HepG2 (cell line): ENCODE measurements around the gene ARHGEF10L. TPM values are rescaled to one million over a fixed set of nuclear protein-coding genes. Genes with fewer than 3 reads are reported as not detected.

ENCODE experiments used
- ATAC-seq: fragments of 200-7000 bp; cut with Tn5 transposase; 3 replicates; pipeline ENCODE4 v1.9.1; 2020; ENCODE audit warnings: mild to moderate bottlenecking, moderate library complexity
- BruUV-seq: library from RNA; stranded (reverse); fragments of 400-500 nt; replicated peaks from 2 replicates; lab custom pipeline; 2021; lab: Mats Ljungman, UMichigan
- CTCF ChIA-PET: fragments of 300-600 bp; formaldehyde crosslinking; extraction: SDS; loops from one replicate; lab custom pipeline; 2021; ENCODE audit warnings: low total read pairs, inconsistent platforms, low intra/inter-chr PET ratio; lab: Yijun Ruan, JAX
- POLR2A ChIA-PET: fragments of 350-600 bp; sonication (Branson Sonifier 250); formaldehyde crosslinking; loops from one replicate; lab custom pipeline; 2020; ENCODE audit warnings: antibody characterized with exemption, inconsistent platforms; lab: Yijun Ruan, JAX
- DNase-seq: peaks from one replicate; pipeline ENCODE4 v3.0.0-alpha.2; 2015; ENCODE audit warnings: low spot score
- FAIRE-seq: peaks from 3 replicates; lab custom pipeline; 2011; peaks lifted over from hg19 to GRCh38; lab: Jason Lieb, UNC
- H2AFZ ChIP-seq: one replicate; pipeline ENCODE4 v1.6.1; 2011; ENCODE audit warnings: low read length, inconsistent platforms
- H3K27ac ChIP-seq: fragments of 300-600 bp; 3 replicates; pipeline ENCODE4 v1.8.0; 2011; ENCODE audit warnings: mixed run types, mild to moderate bottlenecking, mixed read lengths, low read length, inconsistent platforms; ENCODE audit not compliant: insufficient read depth; ENCODE audit errors: extremely low read length
- H3K27me3 ChIP-seq, 2 experiments: fragments of 200-600 bp in 1 of 2; 2 replicates in 1 of 2; 3 replicates in 1 of 2; pipeline versions ENCODE4 v1.6.0 to v1.8.0; 2011; ENCODE audit warnings: low read length in 2 of 2, mild to moderate bottlenecking in 2 of 2, moderate library complexity in 2 of 2, inconsistent platforms in 1 of 2; ENCODE audit not compliant: insufficient read depth in 2 of 2, control insufficient read depth in 1 of 2
- H3K36me3 ChIP-seq, 2 experiments: fragments of 200-600 bp in 1 of 2; replicated peaks in 1 of 2; 2 replicates in 1 of 2; 3 replicates in 1 of 2; pipeline versions ENCODE4 v1.5.1 to v1.8.0; 2011; ENCODE audit warnings: low read length in 2 of 2, inconsistent platforms in 1 of 2; ENCODE audit not compliant: insufficient read depth in 2 of 2, control insufficient read depth in 1 of 2
- H3K4me1 ChIP-seq: 2 replicates; pipeline ENCODE4 v1.5.1; 2012; ENCODE audit warnings: low read length, inconsistent platforms; ENCODE audit not compliant: insufficient read depth
- H3K4me2 ChIP-seq: 2 replicates; pipeline ENCODE4 v1.6.0; 2011; ENCODE audit warnings: low read depth, low read length, inconsistent platforms
- H3K4me3 ChIP-seq, 3 experiments: fragments of 200-600 bp in 1 of 3; sonication (generic), shearing (Covaris generic) in 1 of 3; replicated peaks in 1 of 3; 2 replicates each; pipeline ENCODE4 v1.5.1; 2011 to 2016; ENCODE audit warnings: low read length in 3 of 3, inconsistent platforms in 2 of 3, low read depth in 2 of 3, mild to moderate bottlenecking in 2 of 3, control low read depth in 1 of 3, mixed read lengths in 1 of 3; ENCODE audit not compliant: insufficient read depth in 1 of 3
- H3K79me2 ChIP-seq: one replicate; pipeline ENCODE4 v1.6.1; 2011; ENCODE audit warnings: low read length, inconsistent platforms; ENCODE audit not compliant: insufficient read depth
- H3K9ac ChIP-seq: 2 replicates; pipeline ENCODE4 v1.6.0; 2011; ENCODE audit warnings: mild to moderate bottlenecking, low read depth, low read length, inconsistent platforms; ENCODE audit not compliant: insufficient read depth
- H3K9me3 ChIP-seq: 2 replicates; pipeline ENCODE4 v1.5.1; 2012; ENCODE audit warnings: mild to moderate bottlenecking, low read length
- H4K20me1 ChIP-seq: 2 replicates; pipeline ENCODE4 v1.6.0; 2011; ENCODE audit warnings: inconsistent platforms, mild to moderate bottlenecking, low read length, moderate library complexity; ENCODE audit not compliant: insufficient read depth
- HIVEP1 ChIP-seq: sonication (generic); formaldehyde crosslinking; IDR thresholded peaks from 2 replicates; pipeline ENCODE4 v1.4.0; 2020; ENCODE audit warnings: mild to moderate bottlenecking, missing genetic modification reagents
- IKZF4 ChIP-seq: sonication (generic); formaldehyde crosslinking; IDR thresholded peaks from 2 replicates; pipeline ENCODE4 v1.5.1; 2020; ENCODE audit warnings: borderline replicate concordance, mild to moderate bottlenecking, low read depth, missing genetic modification reagents; ENCODE audit errors: not compliant biosample characterization
- KDM2A ChIP-seq: sonication (generic); formaldehyde crosslinking; IDR thresholded peaks from 2 replicates; pipeline ENCODE4 v1.4.0; 2020; ENCODE audit warnings: low read depth, missing genetic modification reagents, borderline replicate concordance
- MEF2D ChIP-seq: sonication (generic); formaldehyde crosslinking; IDR thresholded peaks from 2 replicates; pipeline ENCODE4 v1.5.1; 2020; ENCODE audit warnings: mild to moderate bottlenecking, missing genetic modification reagents
- TEF ChIP-seq: sonication (generic); formaldehyde crosslinking; IDR thresholded peaks from 2 replicates; pipeline ENCODE4 v1.5.0; 2020; ENCODE audit warnings: missing genetic modification reagents
- ZNF10 ChIP-seq: sonication (generic); formaldehyde crosslinking; IDR thresholded peaks from 2 replicates; pipeline ENCODE4 v1.4.0; 2020; ENCODE audit warnings: mild to moderate bottlenecking, low read depth, missing genetic modification reagents, borderline replicate concordance
- ZNF577 ChIP-seq: sonication (generic); formaldehyde crosslinking; IDR thresholded peaks from 2 replicates; pipeline ENCODE4 v1.4.0; 2020; ENCODE audit warnings: mild to moderate bottlenecking, low read depth, missing genetic modification reagents, borderline replicate concordance
- ZNF768 ChIP-seq: sonication (generic); formaldehyde crosslinking; IDR thresholded peaks from 2 replicates; pipeline ENCODE4 v1.4.0; 2020; ENCODE audit warnings: missing genetic modification reagents
- WGBS: methylation state at CpG from one replicate; pipeline ENCODE4 v1.1.6; 2017; ENCODE audit warnings: low lambda C conversion rate; 5-methylcytosine and 5-hydroxymethylcytosine counted together
- in situ Hi-C: cut with HindIII; loops from 2 replicates; pipeline ENCODE4 v1.10.0; 2017; ENCODE audit warnings: low pct_unique_long_range_greater_than_20kb; ENCODE audit not compliant: extremely low pct_ligation_motif_present
- intact Hi-C: fragments of 100-400 bp; cut with micrococcal nuclease; formaldehyde crosslinking; loops from one replicate; pipeline ENCODE4 v1.10.0; 2022; ENCODE audit not compliant: unreplicated experiment
- polyA plus RNA-seq, 8 experiments: library from polyadenylated mRNA; depleted of rRNA in 3 of 8; stranded (reverse) in 7 of 8; unstranded in 1 of 8; fragments of >200 nt; fragmentation: Illumina TruSeq in 4 of 8; extraction: Trizol in 4 of 8; gene quantifications; 2 replicates each; pipeline versions ENCODE4 v1.2.1 to v1.2.3, GENCODE V29; 2011 to 2016; ENCODE audit warnings: low read depth in 4 of 8, missing spikeins in 1 of 8, mixed read lengths in 1 of 8; ENCODE audit not compliant: insufficient read depth in 1 of 8
- total RNA-seq, 5 experiments: library from RNA; depleted of rRNA; stranded (reverse); fragments of >200 nt; fragmentation: Illumina TruSeq; extraction: Trizol; gene quantifications; 2 replicates each; pipeline ENCODE4 v1.2.3, GENCODE V29; 2016; ENCODE audit warnings: low read depth in 1 of 5

Gene ARHGEF10L
- total and polyA plus RNA-seq, 2 of the 13 experiments (the other 11 are each of a cell fraction or from before 2014, with no cell fraction given), result 46.5 to 78.3 TPM

- TF ChIP-seq ZNF10 (CRISPR knock-in tag), result no peak
- TF ChIP-seq, all 625 proteins: peak for 0
Observed at GRCh38 chr1:17529381-17529780, 10.1 kb upstream of the ARHGEF10L start (continued).

- Histone ChIP-seq H3K4me2 (no peak overlapping the region), H3K36me3 (no peaks in the 10 kb centered on the region), H3K27ac (no peak overlapping the region), H3K4me1 (peaks cover 10% of the 10 kb centered on the region), H3K9ac (no peak overlapping the region), H3K27me3 (peaks cover 2 to 24% of the 10 kb centered on the region in 2 experiments; a peak in 3 of 5 replicates), H3K9me3 (no peaks in the 10 kb centered on the region), H3K4me3 (no peak overlapping the region), H3K79me2 (no peaks in the 10 kb centered on the region), H2AFZ (no peak overlapping the region), H4K20me1 (no peaks in the 10 kb centered on the region)
- in situ Hi-C loops (no loop called here), intact Hi-C loops (no loop called here)
- no peak for ATAC-seq
- WGBS, result 4% methylated on average over 3 of the region's 4 CpGs
- ChIA-PET CTCF (no interaction called here), POLR2A (no interaction called here)
- no TSS peak for BruUV-seq
- TF ChIP-seq HIVEP1 (no peak), IKZF4 (no peak), KDM2A (no peak), ZNF768 (CRISPR knock-in tag) (peak; percentile 87)
- DNase-seq, result no peak
- FAIRE-seq, result no peak
Observed at GRCh38 chr1:17531343-17531681, 8.2 kb upstream of the ARHGEF10L start.

GRCh38 chr1:17531682-17532487 lies 7.6 kb upstream of the ARHGEF10L start:
- DNase-seq (no peak), ATAC-seq (no peak; the same call in 1 of the 3 replicates), FAIRE-seq (no peak)
- no peak overlapping the region for H3K27ac ChIP-seq
- BruUV-seq, result no TSS peak
- POLR2A ChIA-PET, result no interaction called here
- no peaks in the 10 kb centered on the region for H3K79me2 ChIP-seq
- no peak overlapping the region for H3K4me3 ChIP-seq
- 26% methylated on average over 4 of the region's 8 CpGs for WGBS
- H4K20me1 ChIP-seq, result no peaks in the 10 kb centered on the region
- no peak overlapping the region for H3K9ac ChIP-seq
- no peaks in the 10 kb centered on the region for H3K36me3 ChIP-seq
- H3K4me2 ChIP-seq, result no peak overlapping the region
- in situ Hi-C loops (no loop called here), intact Hi-C loops (no loop called here)
- H3K4me1 ChIP-seq, result peaks cover 10% of the 10 kb centered on the region
- no peak overlapping the region for H2AFZ ChIP-seq
- H3K9me3 ChIP-seq, result no peaks in the 10 kb centered on the region
- CTCF ChIA-PET, result no interaction called here
- TF ChIP-seq TEF (CRISPR knock-in tag) (no peak), ZNF577 (CRISPR knock-in tag) (no peak), ZNF768 (CRISPR knock-in tag) (0 out of 2 replicates have a peak, but pooled peaks have one; percentile 1), MEF2D (CRISPR knock-in tag) (no peak)
- H3K27me3 ChIP-seq, result peaks cover 2 to 19% of the 10 kb centered on the region in 2 experiments; a peak in 4 of 5 replicates
